GM12878 (cell line): ENCODE measurements around the gene MLN. TPM values are rescaled to one million over a fixed set of nuclear protein-coding genes. Genes with fewer than 3 reads are reported as not detected.

ENCODE experiments used
- ATAC-seq: fragments of 200-7000 bp; cut with Tn5 transposase; 3 replicates; pipeline ENCODE4 v1.9.1; 2020; ENCODE audit warnings: mild to moderate bottlenecking, moderate library complexity
- BruUV-seq: library from RNA; stranded (reverse); fragments of 400-500 nt; replicated peaks from 2 replicates; lab custom pipeline; 2021; lab: Mats Ljungman, UMichigan
- CTCF ChIA-PET: fragments of 300-600 bp; sonication (Branson Sonifier 250); formaldehyde crosslinking; extraction: SDS; loops from one replicate; lab custom pipeline; 2021; ENCODE audit warnings: inconsistent platforms; lab: Yijun Ruan, JAX
- POLR2A ChIA-PET: fragments of 350-600 bp; formaldehyde crosslinking; extraction: SDS; loops from one replicate; lab custom pipeline; 2021; ENCODE audit warnings: inconsistent platforms; lab: Charles Lee
- RAD21 ChIA-PET: fragments of 300-600 bp; sonication (Branson Sonifier 250); formaldehyde crosslinking; loops from one replicate; lab custom pipeline; 2023; ENCODE audit warnings: antibody characterized with exemption; ENCODE audit not compliant: unreplicated experiment; lab: Charles Lee
- SMC1A ChIA-PET: fragments of 300-600 bp; sonication (Branson Sonifier 250); formaldehyde crosslinking; loops from one replicate; lab custom pipeline; 2023; ENCODE audit not compliant: unreplicated experiment, uncharacterized antibody; lab: Charles Lee
- DNase-seq: peaks from one replicate; pipeline ENCODE4 v3.0.0-alpha.2; 2011; ENCODE audit warnings: low read depth, low spot score
- FAIRE-seq: peaks from 3 replicates; lab custom pipeline; 2011; peaks lifted over from hg19 to GRCh38; lab: Jason Lieb, UNC
- H2AFZ ChIP-seq: 2 replicates; pipeline ENCODE4 v1.6.0; 2011; ENCODE audit warnings: low read depth, low read length, control low read depth; ENCODE audit not compliant: control insufficient read depth
- H3K27ac ChIP-seq: 2 replicates; pipeline ENCODE4 v1.5.1; 2011; ENCODE audit warnings: control low read depth; ENCODE audit not compliant: control insufficient read depth, insufficient read depth
- H3K27me3 ChIP-seq, 2 experiments: replicated peaks in 1 of 2; 2 replicates each; pipeline versions ENCODE4 v1.6.0 to v1.6.1; 2011; ENCODE audit warnings: low read length in 1 of 2; ENCODE audit not compliant: control insufficient read depth in 2 of 2, insufficient read depth in 2 of 2
- H3K36me3 ChIP-seq, 2 experiments: 2 replicates each; pipeline ENCODE4 v1.5.1; 2011; ENCODE audit warnings: low read length in 1 of 2; ENCODE audit not compliant: control insufficient read depth in 2 of 2, insufficient read depth in 2 of 2
- H3K4me1 ChIP-seq: 2 replicates; pipeline ENCODE4 v1.6.1; 2011; ENCODE audit warnings: mild to moderate bottlenecking, low read length, moderate library complexity, mixed read lengths; ENCODE audit not compliant: control insufficient read depth, insufficient read depth
- H3K4me2 ChIP-seq: 2 replicates; pipeline ENCODE4 v1.6.0; 2011; ENCODE audit warnings: control low read depth; ENCODE audit not compliant: control insufficient read depth, insufficient read depth
- H3K4me3 ChIP-seq: fragments of 200-600 bp; sonication (generic); 2 replicates; pipeline ENCODE4 v1.5.1; 2016
- H3K79me2 ChIP-seq: 2 replicates; pipeline ENCODE4 v1.6.0; 2011; ENCODE audit warnings: low read length; ENCODE audit not compliant: control insufficient read depth, insufficient read depth
- H3K9ac ChIP-seq: 2 replicates; pipeline ENCODE4 v1.8.0; 2011; ENCODE audit warnings: low read length, control low read depth, mixed read lengths; ENCODE audit not compliant: control insufficient read depth, insufficient read depth
- H3K9me3 ChIP-seq: replicated peaks from 3 replicates; pipeline ENCODE4 v1.5.1; 2011; ENCODE audit warnings: mild to moderate bottlenecking, low read length; ENCODE audit not compliant: control insufficient read depth, insufficient read depth
- H4K20me1 ChIP-seq: 2 replicates; pipeline ENCODE4 v1.6.0; 2011; ENCODE audit not compliant: control insufficient read depth, insufficient read depth
- ATF3 ChIP-seq: IDR thresholded peaks from 2 replicates; pipeline ENCODE4 v1.6.1; 2011; ENCODE audit warnings: low read depth, mild to moderate bottlenecking, low read length, moderate library complexity, borderline replicate concordance; ENCODE audit errors: extremely low read depth
- CEBPB ChIP-seq, 2 experiments: fragments of 150-350 bp in 1 of 2; IDR thresholded peaks; 2 replicates each; pipeline ENCODE4 v1.6.1; 2012 to 2014; ENCODE audit warnings: low read depth in 2 of 2, low read length in 2 of 2, borderline replicate concordance in 1 of 2, inconsistent platforms in 1 of 2
- CHD4 ChIP-seq: fragments of 200-600 bp; sonication (generic); IDR thresholded peaks from 2 replicates; pipeline ENCODE4 v1.6.1; 2016; ENCODE audit warnings: mild to moderate bottlenecking
- EP300 ChIP-seq, 2 experiments: fragments of 150-350 bp in 1 of 2; IDR thresholded peaks; 2 replicates each; pipeline ENCODE4 v1.6.1; 2011 to 2012; ENCODE audit warnings: low read depth in 2 of 2, low read length in 2 of 2, borderline replicate concordance in 1 of 2, improper control_type of control experiment in 1 of 2, inconsistent platforms in 1 of 2; ENCODE audit not compliant: control insufficient read depth in 1 of 2
- KLF5 ChIP-seq: fragments of 450-650 bp; IDR thresholded peaks from 2 replicates; pipeline ENCODE4 v1.6.1; 2014; ENCODE audit warnings: mild to moderate bottlenecking; ENCODE audit not compliant: partially characterized antibody
- MEF2A ChIP-seq: IDR thresholded peaks from 2 replicates; pipeline ENCODE4 v1.6.1; 2011; ENCODE audit warnings: low read depth, mild to moderate bottlenecking, low read length, moderate library complexity; ENCODE audit not compliant: insufficient read depth
- NFYB ChIP-seq: IDR thresholded peaks from 2 replicates; pipeline ENCODE4 v1.6.1; 2011; ENCODE audit warnings: low read depth, mild to moderate bottlenecking, low read length, improper control_type of control experiment, moderate library complexity; ENCODE audit not compliant: insufficient read depth
- POU2F2 ChIP-seq: IDR thresholded peaks from 3 replicates; pipeline ENCODE4 v1.6.1; 2011; ENCODE audit warnings: low read depth, mild to moderate bottlenecking, low read length, borderline replicate concordance
- USF1 ChIP-seq: IDR thresholded peaks from 2 replicates; pipeline ENCODE4 v1.6.1; 2011; ENCODE audit warnings: borderline replicate concordance, low read depth, mild to moderate bottlenecking, moderate library complexity, mixed read lengths, low read length; ENCODE audit not compliant: insufficient read depth; ENCODE audit errors: extremely low read length
- WGBS: methylation state at CpG from one replicate; pipeline ENCODE4 v1.1.6; 2016; ENCODE audit warnings: low lambda C conversion rate; ENCODE audit not compliant: insufficient replicate concordance, insufficient coverage; ENCODE audit errors: missing lambda C conversion rate; 5-methylcytosine and 5-hydroxymethylcytosine counted together
- in situ Hi-C: fragments of 300-500 bp; cut with MboI; formaldehyde crosslinking; loops from 9 replicates; pipeline ENCODE4 v1.14.3; 2018; ENCODE audit warnings: mixed read lengths
- intact Hi-C: fragments of 100-400 bp; cut with micrococcal nuclease; formaldehyde crosslinking; loops from one replicate; pipeline ENCODE4 v1.14.2; 2022; ENCODE audit not compliant: unreplicated experiment
- polyA plus RNA-seq, 11 experiments: library from polyadenylated mRNA; depleted of rRNA in 4 of 11; unstranded in 6 of 11; stranded (reverse) in 5 of 11; fragments of >200 nt; fragmentation: Nextera tagmentation in 4 of 11; fragmentation: Illumina TruSeq in 1 of 11; extraction: Ambion mirVana in 4 of 11; extraction: Trizol in 1 of 11; gene quantifications; 1 replicate in 1 of 11; 2 replicates in 10 of 11; pipeline versions ENCODE4 v1.2.1 to v1.2.3, GENCODE V29; 2011 to 2016; ENCODE audit warnings: inconsistent platforms in 2 of 11, missing spikeins in 2 of 11, low read depth in 1 of 11
- total RNA-seq, 4 experiments: library from RNA; depleted of rRNA in 3 of 4; stranded (reverse); fragments of >200 nt in 3 of 4; fragmentation: Illumina TruSeq in 1 of 4; extraction: Trizol in 1 of 4; gene quantifications; 2 replicates each; pipeline versions ENCODE4 v1.2.1 to v1.2.3, GENCODE V29; 2013 to 2021

The MLN gene
- total and polyA plus RNA-seq, 10 of the 15 experiments (the other 5 are each of a cell fraction or from before 2014, with no cell fraction given): not detected

DNA sequence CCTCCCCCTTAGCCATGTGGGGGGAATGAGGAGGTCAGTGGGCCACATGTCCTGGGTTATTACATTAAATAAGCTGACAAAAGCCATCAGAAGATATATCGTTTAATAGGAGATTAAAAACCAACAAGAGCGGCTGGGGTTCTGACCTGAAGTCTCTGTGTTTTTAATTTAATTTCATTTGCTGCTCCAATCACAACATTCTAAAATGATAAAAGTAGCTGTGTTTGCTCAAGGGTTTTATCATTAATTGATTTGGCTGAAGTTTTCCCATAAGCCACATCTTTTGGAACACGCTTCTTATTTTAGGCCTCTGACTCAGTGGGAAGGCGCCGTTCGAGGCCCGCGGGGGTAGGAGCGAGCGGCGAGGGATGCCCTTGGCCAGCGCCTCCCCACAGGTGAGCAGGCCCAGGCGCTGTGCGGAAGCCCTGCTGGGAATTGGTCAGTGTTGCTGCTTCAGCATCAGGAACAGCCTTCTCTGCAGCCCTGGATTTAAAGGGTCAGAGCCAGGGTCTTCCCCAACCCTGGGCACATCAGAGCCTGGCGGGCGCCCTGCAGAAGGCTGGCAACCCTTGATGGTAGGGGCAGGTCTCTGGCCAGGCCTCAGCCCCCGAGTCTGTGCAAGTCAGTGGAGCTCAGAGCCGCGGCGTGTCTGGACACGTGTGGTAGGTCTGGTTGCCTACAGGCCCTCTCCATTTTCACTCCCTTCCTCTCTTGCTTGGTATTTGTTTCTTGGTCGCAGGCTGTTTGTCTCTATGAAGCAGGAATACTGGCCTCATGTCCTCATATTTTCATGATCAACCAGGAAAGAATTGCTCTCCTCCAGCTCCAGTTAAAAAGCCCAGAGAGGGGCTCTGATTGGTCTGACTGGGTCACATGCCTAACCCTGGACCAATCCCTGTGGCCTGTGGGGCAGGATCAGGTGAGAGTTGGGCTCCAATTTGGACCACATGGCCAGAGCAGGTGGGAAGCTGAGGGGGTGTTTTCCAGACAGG lies 30.9 kb upstream of the MLN start:
- WGBS: 75% methylated on average over 22 of the region's 22 CpGs
- no peak for FAIRE-seq
- H4K20me1 ChIP-seq: no peaks in the 10 kb centered on the region
- no peak overlapping the region for H3K27ac ChIP-seq
- no peak for ATAC-seq
- TF ChIP-seq MEF2A (no peak), ATF3 (no peak), NFYB (0 out of 2 replicates have a peak, but pooled peaks have one; percentile 35), KLF5 (no peak)
- TF ChIP-seq, all 136 proteins: peak for 1
- no peak for DNase-seq
- SMC1A ChIA-PET: no interaction called here
- POLR2A ChIA-PET: no interaction called here
- CTCF ChIA-PET: interaction anchor here (0.7 kb wide), 1 partner anchor 64 kb away, joined by 3 read pairs; no protein-coding TSS in a partner anchor
- BruUV-seq: no TSS peak
- RAD21 ChIA-PET: no interaction called here
- no peaks in the 10 kb centered on the region for H3K79me2 ChIP-seq
- H3K9ac ChIP-seq: no peak overlapping the region
- no peaks in the 10 kb centered on the region for H3K27me3 ChIP-seq
- no peak overlapping the region for H3K4me3 ChIP-seq
- H3K9me3 ChIP-seq: no peaks in the 10 kb centered on the region; the same call in 2 of the 3 replicates
- no peak overlapping the region for H3K4me2 ChIP-seq
- intact Hi-C loops: no loop called here
- H3K4me1 ChIP-seq: peaks cover 4% of the 10 kb centered on the region
- H3K36me3 ChIP-seq: no peaks in the 10 kb centered on the region
- H2AFZ ChIP-seq: no peak overlapping the region
- in situ Hi-C loops: no loop called here

GRCh38 chr6:33833599-33833998 lies 29.8 kb upstream of the MLN start:
- Histone ChIP-seq H3K36me3 (no peaks in the 10 kb centered on the region), H3K9ac (no peak overlapping the region), H3K9me3 (no peaks in the 10 kb centered on the region; the same call in 2 of the 3 replicates), H3K4me1 (no peaks in the 10 kb centered on the region), H3K4me3 (no peak overlapping the region), H3K27me3 (no peaks in the 10 kb centered on the region; a peak in 1 of 4 replicates), H2AFZ (no peak overlapping the region), H3K79me2 (no peaks in the 10 kb centered on the region), H4K20me1 (no peaks in the 10 kb centered on the region), H3K27ac (no peak overlapping the region), H3K4me2 (no peak overlapping the region)
- in situ Hi-C loops (no loop called here), intact Hi-C loops (no loop called here)
- 35% methylated on average over 5 of the region's 6 CpGs for WGBS
- TF ChIP-seq CHD4 (no peak), EP300 (IDR thresholded peaks at IDR 0.05; ENCODE audit: borderline replicate concordance in 1 of 2, control insufficient read depth in 1 of 2, low read depth in 2 of 2, low read length in 2 of 2) (no peak), CEBPB (IDR thresholded peaks at IDR 0.05; ENCODE audit: borderline replicate concordance in 1 of 2, low read depth in 2 of 2, low read length in 2 of 2) (no peak), POU2F2 (no peak), USF1 (no peak)
- SMC1A ChIA-PET: no interaction called here
- DNase-seq: no peak
- FAIRE-seq: no peak
- BruUV-seq: no TSS peak
- POLR2A ChIA-PET: no interaction called here
- ATAC-seq: no peak
- RAD21 ChIA-PET: no interaction called here
- CTCF ChIA-PET: no interaction called here
